Stomach (tissue), 4 donors: ENCODE data around the gene PARD3.

ENCODE experiments used
- EP300 ChIP-seq: sonication (generic); formaldehyde crosslinking; IDR thresholded peaks from one replicate; pipeline ENCODE4 v1.6.1; 2017; ENCODE audit warnings: antibody characterized with exemption
- POLR2A ChIP-seq, 4 donors: fragments of 450-650 bp; IDR thresholded peaks; one replicate each; pipeline ENCODE4 v1.6.1; 2016; ENCODE audit warnings: antibody characterized with exemption in 4 of 4, control low read depth in 2 of 4, mild to moderate bottlenecking in 1 of 4, moderate library complexity in 1 of 4
- TF ChIP-seq, protein P1 (sequence below), 7 experiments: fragments of 450-650 bp in 4 of 7; fragments of 200-600 bp in 3 of 7; sonication (generic) in 3 of 7; IDR thresholded peaks; one replicate each; pipeline ENCODE4 v1.5.1; 2016 to 2019; ENCODE audit warnings: antibody characterized with exemption in 7 of 7, control low read depth in 2 of 7, mild to moderate bottlenecking in 1 of 7

DNA sequence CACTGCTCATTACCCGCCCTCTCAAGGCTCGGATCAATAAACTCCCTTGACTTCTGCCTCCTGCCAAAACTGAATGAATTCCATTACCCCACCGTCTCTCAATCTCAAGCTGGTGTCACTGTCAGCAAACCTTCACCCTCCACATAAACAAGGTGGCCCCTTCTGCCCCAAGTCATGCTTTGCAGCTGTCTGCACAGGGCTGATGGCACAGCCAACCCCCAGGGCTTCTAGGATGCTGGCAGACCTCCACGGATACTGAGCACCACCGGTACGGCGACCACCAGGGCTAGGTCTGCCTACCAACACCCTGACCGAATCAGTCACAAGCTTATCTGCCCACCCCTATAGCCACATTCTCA lies 46.1 kb downstream of the PARD3 start:
- TF ChIP-seq, protein P1, sequence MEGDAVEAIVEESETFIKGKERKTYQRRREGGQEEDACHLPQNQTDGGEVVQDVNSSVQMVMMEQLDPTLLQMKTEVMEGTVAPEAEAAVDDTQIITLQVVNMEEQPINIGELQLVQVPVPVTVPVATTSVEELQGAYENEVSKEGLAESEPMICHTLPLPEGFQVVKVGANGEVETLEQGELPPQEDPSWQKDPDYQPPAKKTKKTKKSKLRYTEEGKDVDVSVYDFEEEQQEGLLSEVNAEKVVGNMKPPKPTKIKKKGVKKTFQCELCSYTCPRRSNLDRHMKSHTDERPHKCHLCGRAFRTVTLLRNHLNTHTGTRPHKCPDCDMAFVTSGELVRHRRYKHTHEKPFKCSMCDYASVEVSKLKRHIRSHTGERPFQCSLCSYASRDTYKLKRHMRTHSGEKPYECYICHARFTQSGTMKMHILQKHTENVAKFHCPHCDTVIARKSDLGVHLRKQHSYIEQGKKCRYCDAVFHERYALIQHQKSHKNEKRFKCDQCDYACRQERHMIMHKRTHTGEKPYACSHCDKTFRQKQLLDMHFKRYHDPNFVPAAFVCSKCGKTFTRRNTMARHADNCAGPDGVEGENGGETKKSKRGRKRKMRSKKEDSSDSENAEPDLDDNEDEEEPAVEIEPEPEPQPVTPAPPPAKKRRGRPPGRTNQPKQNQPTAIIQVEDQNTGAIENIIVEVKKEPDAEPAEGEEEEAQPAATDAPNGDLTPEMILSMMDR (IDR thresholded peaks at IDR 0.05): no peak
- TF ChIP-seq POLR2A (IDR thresholded peaks at IDR 0.05) (no peak), EP300 (no peak)
